KMS-11 (cell line): ENCODE data around the gene OTOS.

Experiments
- H2AFZ ChIP-seq: fragments of 200-600 bp; sonication (generic); 2 replicates; pipeline ENCODE4 v1.6.1; 2016; ENCODE audit warnings: antibody characterized with exemption, mixed run types, low read depth
- H3K27ac ChIP-seq: fragments of 200-600 bp; sonication (generic); 2 replicates; pipeline ENCODE4 v1.6.1; 2016; ENCODE audit warnings: mild to moderate bottlenecking, mixed run types
- H3K27me3 ChIP-seq: fragments of 200-600 bp; sonication (generic); 2 replicates; pipeline ENCODE4 v1.6.1; 2017; ENCODE audit warnings: mild to moderate bottlenecking, low read depth, mixed run types, moderate library complexity; ENCODE audit not compliant: insufficient read depth
- H3K36me3 ChIP-seq: fragments of 200-600 bp; sonication (generic); 2 replicates; pipeline ENCODE4 v1.6.1; 2017; ENCODE audit warnings: mild to moderate bottlenecking, mixed run types; ENCODE audit not compliant: insufficient read depth
- H3K4me1 ChIP-seq: fragments of 200-600 bp; sonication (generic); 2 replicates; pipeline ENCODE4 v1.6.1; 2016; ENCODE audit warnings: mild to moderate bottlenecking, low read depth, mixed run types; ENCODE audit not compliant: poor library complexity, severe bottlenecking
- H3K4me2 ChIP-seq: fragments of 200-600 bp; sonication (generic); 2 replicates; pipeline ENCODE4 v1.7.0; 2016; ENCODE audit warnings: mild to moderate bottlenecking, mixed run types
- H3K4me3 ChIP-seq: fragments of 200-600 bp; sonication (generic); IDR thresholded peaks from 2 replicates; pipeline ENCODE4 v1.6.1; 2017; ENCODE audit warnings: low read depth, low read length, mixed read lengths; ENCODE audit not compliant: insufficient read depth
- H3K79me2 ChIP-seq: fragments of 200-600 bp; sonication (generic); 2 replicates; pipeline ENCODE4 v1.6.1; 2016; ENCODE audit warnings: low read depth, mixed run types; ENCODE audit not compliant: insufficient read depth
- H3K9ac ChIP-seq: fragments of 200-600 bp; sonication (generic); 2 replicates; pipeline ENCODE4 v1.6.1; 2016; ENCODE audit warnings: mild to moderate bottlenecking, mixed run types
- H4K20me1 ChIP-seq: fragments of 200-600 bp; sonication (generic); 2 replicates; pipeline ENCODE4 v1.6.1; 2016; ENCODE audit warnings: mild to moderate bottlenecking, mixed run types; ENCODE audit not compliant: insufficient read depth
- TF ChIP-seq, protein P1 (sequence below): fragments of 200-600 bp; sonication (generic); conservative IDR thresholded peaks from 2 replicates; pipeline ENCODE4 v1.6.1; 2017; ENCODE audit warnings: low read depth, mild to moderate bottlenecking, antibody characterized with exemption, low read length, moderate library complexity, mixed read lengths

OTOS gene

DNA sequence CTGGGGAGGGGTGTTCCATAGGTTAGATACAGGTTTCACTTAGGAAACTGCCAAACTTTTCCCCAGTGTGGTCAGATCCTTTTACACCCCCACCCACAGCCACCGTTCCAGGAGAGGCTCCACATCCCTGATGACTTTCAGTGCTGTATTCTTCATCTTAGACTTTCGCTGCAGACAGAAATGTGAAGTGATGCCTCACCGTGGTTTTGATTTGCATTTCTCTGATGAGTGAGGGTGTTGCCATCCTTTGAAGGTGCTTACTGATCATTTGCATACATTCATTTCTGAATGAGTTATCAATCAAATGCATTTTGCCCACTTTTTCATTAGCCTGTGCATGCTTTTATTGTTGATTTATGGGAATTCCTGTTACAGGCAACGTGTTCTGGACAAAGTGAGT, 19.3 kb downstream of the OTOS start:
- H3K4me3 ChIP-seq: no peak overlapping the region
- H3K36me3 ChIP-seq: no peaks in the 10 kb centered on the region
- no peaks in the 10 kb centered on the region for H4K20me1 ChIP-seq
- H3K27ac ChIP-seq: no peak overlapping the region
- no peak overlapping the region for H3K4me2 ChIP-seq
- H2AFZ ChIP-seq: no peak overlapping the region
- H3K79me2 ChIP-seq: no peaks in the 10 kb centered on the region
- no peak overlapping the region for H3K9ac ChIP-seq
- H3K4me1 ChIP-seq: no peaks in the 10 kb centered on the region
- TF ChIP-seq, protein P1, sequence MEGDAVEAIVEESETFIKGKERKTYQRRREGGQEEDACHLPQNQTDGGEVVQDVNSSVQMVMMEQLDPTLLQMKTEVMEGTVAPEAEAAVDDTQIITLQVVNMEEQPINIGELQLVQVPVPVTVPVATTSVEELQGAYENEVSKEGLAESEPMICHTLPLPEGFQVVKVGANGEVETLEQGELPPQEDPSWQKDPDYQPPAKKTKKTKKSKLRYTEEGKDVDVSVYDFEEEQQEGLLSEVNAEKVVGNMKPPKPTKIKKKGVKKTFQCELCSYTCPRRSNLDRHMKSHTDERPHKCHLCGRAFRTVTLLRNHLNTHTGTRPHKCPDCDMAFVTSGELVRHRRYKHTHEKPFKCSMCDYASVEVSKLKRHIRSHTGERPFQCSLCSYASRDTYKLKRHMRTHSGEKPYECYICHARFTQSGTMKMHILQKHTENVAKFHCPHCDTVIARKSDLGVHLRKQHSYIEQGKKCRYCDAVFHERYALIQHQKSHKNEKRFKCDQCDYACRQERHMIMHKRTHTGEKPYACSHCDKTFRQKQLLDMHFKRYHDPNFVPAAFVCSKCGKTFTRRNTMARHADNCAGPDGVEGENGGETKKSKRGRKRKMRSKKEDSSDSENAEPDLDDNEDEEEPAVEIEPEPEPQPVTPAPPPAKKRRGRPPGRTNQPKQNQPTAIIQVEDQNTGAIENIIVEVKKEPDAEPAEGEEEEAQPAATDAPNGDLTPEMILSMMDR: no peak
- no peaks in the 10 kb centered on the region for H3K27me3 ChIP-seq

DNA sequence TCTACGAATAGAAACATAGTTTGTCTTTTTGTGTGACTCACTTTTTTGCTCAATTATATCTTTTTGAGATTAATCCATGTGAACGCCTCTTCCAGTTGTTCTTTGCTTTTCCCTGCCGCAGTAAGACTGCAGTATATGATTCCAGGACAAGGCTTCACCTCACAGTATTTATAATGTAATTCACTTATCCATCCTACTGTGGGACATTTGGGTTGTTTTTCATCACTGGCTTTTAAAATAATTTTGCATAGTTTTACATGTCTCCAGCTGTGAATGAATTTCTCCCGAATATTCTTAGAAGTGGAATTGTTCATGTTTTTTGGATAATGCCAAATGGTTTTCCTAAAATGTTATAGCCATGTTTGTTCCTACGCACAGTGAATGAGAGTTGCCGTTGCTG, 26.2 kb downstream of the OTOS start:
- Histone ChIP-seq H3K27ac (no peak overlapping the region), H2AFZ (no peak overlapping the region), H3K4me2 (no peak overlapping the region), H4K20me1 (no peaks in the 10 kb centered on the region), H3K4me3 (no peak overlapping the region), H3K27me3 (peaks cover 4% of the 10 kb centered on the region; the same call in 1 of the 2 replicates), H3K79me2 (no peaks in the 10 kb centered on the region), H3K9ac (no peak overlapping the region), H3K4me1 (no peaks in the 10 kb centered on the region), H3K36me3 (no peaks in the 10 kb centered on the region)
- TF ChIP-seq, protein P1: no peak

DNA sequence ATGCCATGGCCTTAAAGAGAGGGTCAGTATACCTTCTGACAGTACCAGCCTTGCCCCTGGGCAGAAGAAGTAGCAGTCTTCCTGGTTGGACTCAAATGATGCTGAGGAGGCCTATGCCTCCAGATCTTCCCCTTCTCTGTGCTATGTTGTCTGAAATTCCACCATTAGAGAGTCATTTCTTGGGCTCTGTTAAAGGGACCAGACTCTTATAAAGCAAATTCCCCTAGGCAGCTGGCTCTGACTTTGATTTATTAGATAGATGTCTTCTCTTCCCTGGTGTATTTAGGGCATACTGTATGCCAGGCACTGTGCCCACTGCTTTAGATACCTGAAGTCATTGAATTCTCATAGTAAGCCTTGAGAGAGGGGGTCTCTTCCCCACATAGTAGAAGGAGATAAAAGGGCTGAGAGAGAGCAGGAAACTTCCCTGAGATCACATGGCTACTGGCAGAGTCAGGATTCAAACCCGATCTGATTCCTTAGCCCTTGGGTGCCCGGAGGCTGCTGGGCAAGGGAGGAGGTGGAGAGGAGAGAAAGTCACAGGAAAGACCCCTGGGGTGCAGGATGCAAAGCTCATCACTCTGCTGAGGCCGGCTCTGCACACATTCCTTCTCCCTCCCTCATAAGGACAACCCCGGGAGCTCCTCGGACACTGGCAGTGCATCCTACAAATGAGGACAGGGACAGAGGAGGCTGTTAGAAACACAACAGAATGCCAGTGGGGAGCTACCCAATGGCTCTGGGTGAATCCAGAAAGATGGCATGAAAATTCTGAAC, 27.4 kb downstream of the OTOS start:
- H3K9ac ChIP-seq: no peak overlapping the region
- H3K4me1 ChIP-seq: no peaks in the 10 kb centered on the region
- no peaks in the 10 kb centered on the region for H3K36me3 ChIP-seq
- H4K20me1 ChIP-seq: no peaks in the 10 kb centered on the region
- no peak overlapping the region for H3K27ac ChIP-seq
- H3K4me3 ChIP-seq: no peak overlapping the region
- H3K79me2 ChIP-seq: no peaks in the 10 kb centered on the region
- TF ChIP-seq, protein P1: no peak
- no peak overlapping the region for H3K4me2 ChIP-seq
- H3K27me3 ChIP-seq: peaks cover 4% of the 10 kb centered on the region; the same call in 1 of the 2 replicates
- no peak overlapping the region for H2AFZ ChIP-seq

DNA sequence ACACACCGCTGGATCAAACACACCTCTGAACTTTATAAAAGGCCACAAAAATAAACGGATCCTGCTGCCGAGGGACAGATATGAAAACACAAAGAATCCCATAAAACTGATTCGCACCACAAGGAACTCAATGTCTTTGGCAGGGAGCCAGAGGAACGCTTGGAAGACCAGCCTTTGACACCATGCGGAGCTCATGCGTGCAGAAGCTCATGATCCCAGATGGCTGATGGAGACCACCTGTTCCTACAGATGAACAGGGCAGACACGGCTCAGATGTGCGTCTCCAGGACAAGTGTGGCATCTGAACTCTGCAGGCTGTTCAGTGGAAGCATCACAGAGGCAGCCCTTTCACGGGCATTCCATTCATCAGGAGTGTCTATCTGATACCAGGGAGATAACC, 29.2 kb downstream of the OTOS start:
- Histone ChIP-seq H2AFZ (no peak overlapping the region), H3K36me3 (no peaks in the 10 kb centered on the region), H3K4me3 (no peak overlapping the region), H3K27ac (no peak overlapping the region), H3K27me3 (peaks cover 7% of the 10 kb centered on the region; the same call in 1 of the 2 replicates), H4K20me1 (no peaks in the 10 kb centered on the region), H3K79me2 (no peaks in the 10 kb centered on the region), H3K4me1 (no peaks in the 10 kb centered on the region), H3K4me2 (no peak overlapping the region), H3K9ac (no peak overlapping the region)
- TF ChIP-seq, protein P1: no peak
